Neuronal stem cell (in vitro differentiated cells): Measurements from ENCODE around the gene BGN.
A peak's percentile ranks its signal among the peaks of the same experiment; 100 is the strongest.

Experiments used
- DNase-seq: peaks from one replicate; pipeline ENCODE4 v3.0.0-alpha.2; 2013; ENCODE audit warnings: low spot score
- H2AFZ ChIP-seq: one replicate; pipeline ENCODE4 v1.6.1; 2013; ENCODE audit warnings: mild to moderate bottlenecking, low read length, inconsistent platforms
- H2AK5ac ChIP-seq: 2 replicates; pipeline ENCODE4 v1.6.1; 2013; ENCODE audit warnings: low read depth, mild to moderate bottlenecking, inconsistent platforms, low read length, moderate library complexity, mixed read lengths
- H2BK120ac ChIP-seq: 2 replicates; pipeline ENCODE4 v1.6.1; 2013; ENCODE audit warnings: low read depth, mild to moderate bottlenecking, inconsistent platforms, low read length, moderate library complexity, mixed read lengths
- H2BK12ac ChIP-seq: one replicate; pipeline ENCODE4 v1.6.1; 2013; ENCODE audit warnings: low read length, inconsistent platforms
- H2BK15ac ChIP-seq: 2 replicates; pipeline ENCODE4 v1.6.1; 2013; ENCODE audit warnings: mild to moderate bottlenecking, low read length, inconsistent platforms, mixed read lengths
- H2BK5ac ChIP-seq: one replicate; pipeline ENCODE4 v1.6.1; 2013; ENCODE audit warnings: inconsistent platforms, mild to moderate bottlenecking, low read length, moderate library complexity
- H3K14ac ChIP-seq: one replicate; pipeline ENCODE4 v1.6.1; 2013; ENCODE audit warnings: low read length, inconsistent platforms
- H3K18ac ChIP-seq: 2 replicates; pipeline ENCODE4 v1.6.1; 2013; ENCODE audit warnings: low read length, inconsistent platforms
- H3K23ac ChIP-seq: 2 replicates; pipeline ENCODE4 v1.6.1; 2013; ENCODE audit warnings: low read depth, mild to moderate bottlenecking, mixed read lengths, low read length, inconsistent platforms; ENCODE audit not compliant: poor library complexity
- H3K27ac ChIP-seq: replicated peaks from 3 replicates; pipeline ENCODE4 v1.5.1; 2013; ENCODE audit warnings: low read length, inconsistent platforms
- H3K27me3 ChIP-seq, 3 experiments: 2 replicates each; pipeline ENCODE4 v1.6.1; 2013; ENCODE audit warnings: low read length in 3 of 3, mild to moderate bottlenecking in 2 of 3, inconsistent platforms in 1 of 3, low read depth in 1 of 3, mixed read lengths in 1 of 3, moderate library complexity in 1 of 3; ENCODE audit not compliant: control insufficient read depth in 3 of 3, insufficient read depth in 3 of 3
- H3K36me3 ChIP-seq, 2 donors: replicated peaks in 1 of 2; 2 replicates each; pipeline ENCODE4 v1.6.1; 2013; ENCODE audit warnings: low read length in 2 of 2; ENCODE audit not compliant: control insufficient read depth in 2 of 2, insufficient read depth in 2 of 2
- H3K4ac ChIP-seq: 2 replicates; pipeline ENCODE4 v1.6.1; 2013; ENCODE audit warnings: inconsistent platforms, mild to moderate bottlenecking, low read length, moderate library complexity
- H3K4me1 ChIP-seq, 2 donors: 1 replicate in 1 of 2; 2 replicates in 1 of 2; pipeline ENCODE4 v1.6.1; 2013; ENCODE audit warnings: low read length in 2 of 2, low read depth in 1 of 2; ENCODE audit not compliant: control insufficient read depth in 2 of 2, insufficient read depth in 1 of 2
- H3K4me2 ChIP-seq: one replicate; pipeline ENCODE4 v1.6.1; 2013; ENCODE audit warnings: mild to moderate bottlenecking, low read length, inconsistent platforms; ENCODE audit not compliant: insufficient read depth, poor library complexity, severe bottlenecking
- H3K4me3 ChIP-seq, 2 donors: 2 replicates each; pipeline ENCODE4 v1.5.1; 2013; ENCODE audit warnings: low read length in 2 of 2, mild to moderate bottlenecking in 2 of 2, inconsistent platforms in 1 of 2, moderate library complexity in 1 of 2
- H3K79me1 ChIP-seq: one replicate; pipeline ENCODE4 v1.6.1; 2013; ENCODE audit warnings: low read depth, mild to moderate bottlenecking, inconsistent platforms, low read length, moderate library complexity
- H3K9ac ChIP-seq: one replicate; pipeline ENCODE4 v1.6.1; 2013; ENCODE audit warnings: mild to moderate bottlenecking, low read depth, low read length, inconsistent platforms; ENCODE audit not compliant: poor library complexity
- H3K9me3 ChIP-seq, 2 donors: replicated peaks in 1 of 2; 2 replicates each; pipeline versions ENCODE3 to v1.6.1; 2013; ENCODE audit warnings: low read length in 2 of 2, mild to moderate bottlenecking in 2 of 2, inconsistent platforms in 1 of 2, low read depth in 1 of 2, mixed read lengths in 1 of 2, moderate library complexity in 1 of 2; ENCODE audit not compliant: control insufficient read depth in 2 of 2, insufficient read depth in 1 of 2
- H4K8ac ChIP-seq: one replicate; pipeline ENCODE4 v1.6.1; 2013; ENCODE audit warnings: low read depth, mild to moderate bottlenecking, inconsistent platforms, low read length, moderate library complexity
- H4K91ac ChIP-seq: one replicate; pipeline ENCODE4 v1.6.1; 2013; ENCODE audit warnings: low read length, low read depth, mild to moderate bottlenecking, inconsistent platforms; ENCODE audit not compliant: poor library complexity
- WGBS, 2 donors: extraction: QIAGEN DNeasy Blood & Tissue Kit; methylation state at CpG; one replicate each; pipeline ENCODE4 v1.1.7; 2013; ENCODE audit warnings: missing lambda C conversion rate in 2 of 2, mixed read lengths in 1 of 2; ENCODE audit not compliant: insufficient read length in 2 of 2, insufficient replicate concordance in 1 of 2; ENCODE audit errors: extremely low coverage in 2 of 2; 5-methylcytosine and 5-hydroxymethylcytosine counted together

The BGN gene

DNA sequence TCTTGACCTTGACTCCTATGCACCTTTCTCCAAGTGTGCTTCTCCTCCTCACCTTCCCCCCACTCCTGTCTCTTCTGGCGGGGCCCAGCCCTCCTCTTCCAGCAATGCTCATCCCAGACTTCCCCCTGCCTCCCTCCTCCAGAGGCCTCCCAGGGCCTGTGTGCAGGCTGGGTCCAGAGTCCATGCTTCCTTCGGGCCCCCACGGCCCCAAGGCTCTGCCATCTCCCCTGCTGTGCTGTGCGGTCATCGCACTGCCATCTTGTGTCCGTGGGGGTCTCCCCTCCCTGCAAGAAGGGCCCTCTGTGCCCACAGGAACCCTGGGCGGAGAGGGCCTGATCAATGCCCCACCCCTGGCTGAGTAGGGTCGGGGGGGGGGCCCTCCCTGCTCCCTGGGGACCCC, 49.9 kb downstream of the BGN start:
- WGBS, 2 donors: no CpG with 5 or more reads among the region's 8 CpGs
- H3K27me3 ChIP-seq: peaks cover 0 to 55% (median 0%) of the 10 kb centered on the region in 3 experiments
- H3K9ac ChIP-seq: no peak overlapping the region
- no peak overlapping the region for H3K18ac ChIP-seq
- no peak for DNase-seq
- H3K36me3 ChIP-seq: no peaks in the 10 kb centered on the region
- no peak overlapping the region for H2AK5ac ChIP-seq
- H2BK5ac ChIP-seq: no peak overlapping the region
- H2BK12ac ChIP-seq: no peak overlapping the region
- no peak overlapping the region for H2BK120ac ChIP-seq
- H3K4ac ChIP-seq: no peak overlapping the region
- H3K9me3 ChIP-seq: no peaks in the 10 kb centered on the region
- H2BK15ac ChIP-seq: no peak overlapping the region
- H3K27ac ChIP-seq: no peak overlapping the region
- H3K4me3 ChIP-seq: no peak overlapping the region
- no peak overlapping the region for H4K91ac ChIP-seq
- no peak overlapping the region for H3K4me2 ChIP-seq
- H3K14ac ChIP-seq: no peak overlapping the region
- H3K79me1 ChIP-seq: no peaks in the 10 kb centered on the region
- H3K4me1 ChIP-seq: no peaks in the 10 kb centered on the region
- no peak overlapping the region for H3K23ac ChIP-seq
- H4K8ac ChIP-seq: no peak overlapping the region
- no peak overlapping the region for H2AFZ ChIP-seq

DNA sequence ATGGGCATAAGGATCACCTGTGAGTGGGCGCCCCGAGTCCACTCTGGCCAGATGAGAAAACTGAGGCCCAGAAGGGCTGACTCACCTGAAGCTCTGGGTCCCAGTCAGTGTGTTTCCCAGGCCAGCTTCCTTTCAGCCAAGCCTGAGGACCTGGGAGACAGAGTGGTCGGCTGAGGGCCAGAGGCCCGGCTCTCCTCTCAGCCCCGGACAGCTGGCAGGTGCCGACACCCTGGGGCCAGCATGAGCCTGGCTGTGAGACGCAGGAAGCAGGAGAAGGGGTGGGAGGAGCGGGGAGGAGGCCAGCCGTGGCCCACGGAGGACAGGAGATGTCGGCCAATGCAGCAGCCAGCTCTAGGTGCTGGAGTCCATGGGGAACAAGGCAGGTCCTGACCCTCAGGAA, 51.6 kb downstream of the BGN start:
- Histone ChIP-seq H3K18ac (no peak overlapping the region), H4K8ac (no peak overlapping the region), H3K9me3 (no peaks in the 10 kb centered on the region), H3K27ac (no peak overlapping the region), H3K4ac (no peak overlapping the region), H2BK12ac (no peak overlapping the region), H2BK15ac (no peak overlapping the region), H3K14ac (no peak overlapping the region), H3K9ac (no peak overlapping the region), H3K27me3 (peaks cover 0 to 58% (median 0%) of the 10 kb centered on the region in 3 experiments), H3K4me1 (no peaks in the 10 kb centered on the region), H3K4me2 (no peak overlapping the region), H2AFZ (no peak overlapping the region), H3K4me3 (no peak overlapping the region), H2BK5ac (no peak overlapping the region), H3K23ac (no peak overlapping the region), H2BK120ac (no peak overlapping the region), H3K36me3 (no peaks in the 10 kb centered on the region), H2AK5ac (peak overlapping the region; percentile 46), H4K91ac (no peak overlapping the region), H3K79me1 (no peaks in the 10 kb centered on the region)
- WGBS, 2 donors: no CpG with 5 or more reads among the region's 11 CpGs
- DNase-seq: no peak

DNA sequence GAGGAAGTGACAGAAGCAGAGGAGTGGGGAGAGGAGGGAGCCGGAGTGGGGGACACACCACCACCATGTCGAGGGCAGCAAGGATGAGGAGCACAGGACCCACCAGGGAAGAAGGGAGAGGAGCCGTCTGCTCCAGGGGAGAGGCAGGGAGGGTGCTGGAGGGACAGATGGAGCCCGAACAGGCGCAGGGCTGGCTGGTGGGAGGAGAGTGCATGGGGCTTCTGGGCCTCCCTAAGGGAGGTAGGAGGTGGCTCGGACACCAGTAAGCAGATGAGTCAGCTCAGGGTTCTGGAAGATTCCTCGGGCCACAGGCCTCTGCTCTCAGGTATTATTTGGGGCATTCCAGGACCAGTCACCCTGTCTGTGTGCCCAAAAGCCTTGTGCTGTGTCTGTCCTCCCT, 52.4 kb downstream of the BGN start:
- H4K8ac ChIP-seq: no peak overlapping the region
- H2AK5ac ChIP-seq: no peak overlapping the region
- H3K27ac ChIP-seq: no peak overlapping the region
- no peak overlapping the region for H3K23ac ChIP-seq
- no peak overlapping the region for H3K4me2 ChIP-seq
- H2BK12ac ChIP-seq: no peak overlapping the region
- no peak overlapping the region for H4K91ac ChIP-seq
- H3K4me1 ChIP-seq: no peaks in the 10 kb centered on the region
- H2BK5ac ChIP-seq: no peak overlapping the region
- H3K79me1 ChIP-seq: no peaks in the 10 kb centered on the region
- H3K9ac ChIP-seq: no peak overlapping the region
- H3K4ac ChIP-seq: no peak overlapping the region
- H2BK15ac ChIP-seq: no peak overlapping the region
- no peak overlapping the region for H3K18ac ChIP-seq
- no peak overlapping the region for H2AFZ ChIP-seq
- DNase-seq: no peak
- H3K27me3 ChIP-seq: peaks cover 0 to 58% (median 0%) of the 10 kb centered on the region in 3 experiments
- H2BK120ac ChIP-seq: no peak overlapping the region
- H3K36me3 ChIP-seq: no peaks in the 10 kb centered on the region
- H3K14ac ChIP-seq: no peak overlapping the region
- no peak overlapping the region for H3K4me3 ChIP-seq
- WGBS, 2 donors: no CpG with 5 or more reads among the region's 7 CpGs
- no peaks in the 10 kb centered on the region for H3K9me3 ChIP-seq

DNA sequence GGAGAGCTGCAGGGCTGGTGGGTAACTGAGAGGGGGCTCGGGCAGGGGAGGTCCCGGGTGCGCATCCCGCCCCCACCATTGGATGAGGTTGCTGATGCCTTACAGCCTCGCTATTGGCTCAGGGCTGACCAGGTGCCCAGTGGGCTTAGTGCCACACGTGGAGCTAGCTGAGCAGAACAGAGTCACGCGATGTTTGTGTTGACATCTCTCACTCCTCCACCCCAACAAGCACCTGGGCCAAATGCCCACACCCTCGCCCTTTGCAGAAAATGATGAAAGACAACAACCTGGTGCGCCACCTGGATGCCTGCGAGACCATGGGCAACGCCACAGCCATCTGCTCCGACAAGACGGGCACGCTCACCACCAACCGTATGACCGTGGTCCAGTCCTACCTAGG, 54.5 kb downstream of the BGN start:
- H3K4me2 ChIP-seq: no peak overlapping the region
- H2BK12ac ChIP-seq: no peak overlapping the region
- H3K4me3 ChIP-seq: no peak overlapping the region
- peaks cover 0 to 62% (median 0%) of the 10 kb centered on the region in 3 experiments for H3K27me3 ChIP-seq
- H4K91ac ChIP-seq: no peak overlapping the region
- H3K9ac ChIP-seq: no peak overlapping the region
- no peak overlapping the region for H3K4ac ChIP-seq
- H2BK120ac ChIP-seq: no peak overlapping the region
- no peak overlapping the region for H2BK5ac ChIP-seq
- no peak overlapping the region for H3K27ac ChIP-seq
- H3K18ac ChIP-seq: no peak overlapping the region
- H3K14ac ChIP-seq: no peak overlapping the region
- no peaks in the 10 kb centered on the region for H3K36me3 ChIP-seq
- no peak overlapping the region for H3K23ac ChIP-seq
- no peak for DNase-seq
- H2AK5ac ChIP-seq: no peak overlapping the region
- WGBS, 2 donors: no CpG with 5 or more reads among the region's 17 CpGs
- H4K8ac ChIP-seq: no peak overlapping the region
- H3K9me3 ChIP-seq: no peaks in the 10 kb centered on the region
- no peaks in the 10 kb centered on the region for H3K79me1 ChIP-seq
- H2BK15ac ChIP-seq: no peak overlapping the region
- H3K4me1 ChIP-seq: no peaks in the 10 kb centered on the region
- no peak overlapping the region for H2AFZ ChIP-seq
